ENCODE data around the gene PRSS38.

The PRSS38 gene

GRCh38 chr1:227780101-227781044 lies 35.1 kb upstream of the PRSS38 start:
- peaks cover 13% of the 10 kb centered on the region for H3K27me3 ChIP-seq
- no peak overlapping the region for H3K27ac ChIP-seq
- TF ChIP-seq CTCF (IDR thresholded peaks at IDR 0.05) = no peak
- no peaks in the 10 kb centered on the region for H3K4me1 ChIP-seq (ENCODE audit: control insufficient read depth in 1 of 2, insufficient read depth in 1 of 2, low read depth in 1 of 2, low read length in 1 of 2)
- peaks cover 14% of the 10 kb centered on the region for H3K36me3 ChIP-seq
- no peaks in the 10 kb centered on the region for H3K9me3 ChIP-seq
- H3K4me3 ChIP-seq (ENCODE audit: low read depth in 1 of 2, low read length in 1 of 2) = no peak overlapping the region

GRCh38 chr1:227781314-227781930 lies 34.1 kb upstream of the PRSS38 start:
- no peak for TF ChIP-seq CTCF (IDR thresholded peaks at IDR 0.05)
- Histone ChIP-seq H3K36me3 (peaks cover 3% of the 10 kb centered on the region), H3K27me3 (peaks cover 24% of the 10 kb centered on the region), H3K4me1 (ENCODE audit: control insufficient read depth in 1 of 2, insufficient read depth in 1 of 2, low read depth in 1 of 2, low read length in 1 of 2) (no peaks in the 10 kb centered on the region), H3K27ac (no peak overlapping the region), H3K4me3 (ENCODE audit: low read depth in 1 of 2, low read length in 1 of 2) (no peak overlapping the region), H3K9me3 (no peaks in the 10 kb centered on the region)

- Histone ChIP-seq H3K4me3 (ENCODE audit: low read depth in 1 of 2, low read length in 1 of 2) (no peak overlapping the region), H3K36me3 (no peaks in the 10 kb centered on the region), H3K9me3 (no peaks in the 10 kb centered on the region), H3K4me1 (ENCODE audit: control insufficient read depth in 1 of 2, insufficient read depth in 1 of 2, low read depth in 1 of 2, low read length in 1 of 2) (peaks cover 5 to 7% of the 10 kb centered on the region in 2 experiments), H3K27me3 (peaks cover 32% of the 10 kb centered on the region), H3K27ac (no peak overlapping the region)
- TF ChIP-seq CTCF (IDR thresholded peaks at IDR 0.05) = no peak
Measured at GRCh38 chr1:227782226-227782625, 33.2 kb upstream of the PRSS38 start.

GRCh38 chr1:227785094-227785804 lies 30.2 kb upstream of the PRSS38 start:
- Histone ChIP-seq H3K36me3 (no peaks in the 10 kb centered on the region), H3K9me3 (no peaks in the 10 kb centered on the region), H3K27ac (no peak overlapping the region), H3K4me3 (ENCODE audit: low read depth in 1 of 2, low read length in 1 of 2) (no peak overlapping the region), H3K4me1 (ENCODE audit: control insufficient read depth in 1 of 2, insufficient read depth in 1 of 2, low read depth in 1 of 2, low read length in 1 of 2) (peaks cover 11 to 20% of the 10 kb centered on the region in 2 experiments), H3K27me3 (peaks cover 62% of the 10 kb centered on the region)
- no peak for TF ChIP-seq CTCF (IDR thresholded peaks at IDR 0.05)

- Histone ChIP-seq H3K4me1 (ENCODE audit: control insufficient read depth in 1 of 2, insufficient read depth in 1 of 2, low read depth in 1 of 2, low read length in 1 of 2) (peaks cover 11 to 20% of the 10 kb centered on the region in 2 experiments), H3K4me3 (ENCODE audit: low read depth in 1 of 2, low read length in 1 of 2) (no peak overlapping the region), H3K27ac (no peak overlapping the region), H3K9me3 (no peaks in the 10 kb centered on the region), H3K27me3 (peaks cover 70% of the 10 kb centered on the region), H3K36me3 (no peaks in the 10 kb centered on the region)
- TF ChIP-seq CTCF (IDR thresholded peaks at IDR 0.05) = no peak
Measured at GRCh38 chr1:227785805-227786671, 29.4 kb upstream of the PRSS38 start.
